Measurements from ENCODE around the gene GTF2B. TPM values are rescaled to one million over a fixed set of nuclear protein-coding genes. Genes with fewer than 3 reads are reported as not detected.
"Not testable (repeated sequence)": the region's sequence is repeated elsewhere in the genome, so short reads cannot be mapped to it uniquely, and the experiment has no call there.

GTF2B gene
- total and polyA plus RNA-seq, 9 donors, result 32.1 to 60.8 (median 40.6) TPM

GRCh38 chr1:88890131-88890530, 1.2 kb downstream of the GTF2B start:
- Histone ChIP-seq H3K9me3 (replicated peaks; ENCODE audit: control insufficient read depth, low read depth, low read length) (no peaks in the 10 kb centered on the region), H3K4me1 (ENCODE audit: control insufficient read depth, insufficient read depth, low read length) (peaks cover 5% of the 10 kb centered on the region), H3K4me3 (ENCODE audit: low read length) (peak overlapping the region; percentile 97), H3K27ac (ENCODE audit: low read length) (peak overlapping the region; percentile 88), H3K27me3 (ENCODE audit: control insufficient read depth, insufficient read depth, low read length) (no peaks in the 10 kb centered on the region), H3K36me3 (ENCODE audit: control insufficient read depth, insufficient read depth, low read length) (peaks cover 4% of the 10 kb centered on the region)
- no CpG with 5 or more reads among the region's 2 CpGs for WGBS (ENCODE audit: insufficient coverage)
- DNase-seq, result no peak

DNA sequence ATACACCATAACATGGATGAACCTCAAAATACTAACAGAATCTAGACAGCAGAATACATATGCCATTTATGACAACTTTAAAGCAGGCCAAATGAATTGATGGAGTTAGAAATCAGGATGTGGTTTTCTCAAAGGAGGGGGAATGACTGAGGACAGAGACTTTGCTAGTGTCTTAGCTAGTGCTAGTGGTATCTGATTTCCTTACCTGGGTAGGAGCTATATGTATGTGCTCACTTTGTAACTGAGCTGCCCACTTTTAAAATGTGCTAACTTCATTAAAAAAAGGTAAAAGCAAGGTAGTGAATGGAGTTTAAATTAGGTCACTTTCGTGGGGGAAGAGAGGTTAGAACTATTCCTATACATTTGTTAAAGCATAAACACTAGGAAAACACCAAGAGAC, 2.6 kb downstream of the GTF2B start:
- no CpG with 5 or more reads among the region's 1 CpG for WGBS (ENCODE audit: insufficient coverage)
- H3K36me3 ChIP-seq (ENCODE audit: control insufficient read depth, insufficient read depth, low read length), result peaks cover 7% of the 10 kb centered on the region
- peaks cover 5% of the 10 kb centered on the region for H3K4me1 ChIP-seq (ENCODE audit: control insufficient read depth, insufficient read depth, low read length)
- H3K4me3 ChIP-seq (ENCODE audit: low read length), result no peak overlapping the region
- H3K27me3 ChIP-seq (ENCODE audit: control insufficient read depth, insufficient read depth, low read length), result no peaks in the 10 kb centered on the region
- DNase-seq, result no peak
- H3K9me3 ChIP-seq (replicated peaks; ENCODE audit: control insufficient read depth, low read depth, low read length), result no peaks in the 10 kb centered on the region
- no peak overlapping the region for H3K27ac ChIP-seq (ENCODE audit: low read length)

GRCh38 chr1:88885933-88886332, 5.4 kb downstream of the GTF2B start:
- WGBS (ENCODE audit: insufficient coverage), result no CpG with 5 or more reads among the region's 3 CpGs
- no peak for DNase-seq
- Histone ChIP-seq H3K27me3 (ENCODE audit: control insufficient read depth, insufficient read depth, low read length) (no peaks in the 10 kb centered on the region), H3K9me3 (replicated peaks; ENCODE audit: control insufficient read depth, low read depth, low read length) (no peaks in the 10 kb centered on the region), H3K4me1 (ENCODE audit: control insufficient read depth, insufficient read depth, low read length) (peaks cover 5% of the 10 kb centered on the region), H3K4me3 (ENCODE audit: low read length) (no peak overlapping the region), H3K27ac (ENCODE audit: low read length) (no peak overlapping the region), H3K36me3 (ENCODE audit: control insufficient read depth, insufficient read depth, low read length) (peaks cover 7% of the 10 kb centered on the region)

- Histone ChIP-seq H3K9me3 (replicated peaks; ENCODE audit: control insufficient read depth, low read depth, low read length) (no peaks in the 10 kb centered on the region), H3K27me3 (ENCODE audit: control insufficient read depth, insufficient read depth, low read length) (no peaks in the 10 kb centered on the region), H3K4me3 (ENCODE audit: low read length) (no peak overlapping the region), H3K36me3 (ENCODE audit: control insufficient read depth, insufficient read depth, low read length) (peaks cover 14% of the 10 kb centered on the region), H3K27ac (ENCODE audit: low read length) (no peak overlapping the region), H3K4me1 (ENCODE audit: control insufficient read depth, insufficient read depth, low read length) (no peaks in the 10 kb centered on the region)
- DNase-seq, result no peak
- WGBS (ENCODE audit: insufficient coverage), result no CpG with 5 or more reads among the region's 3 CpGs
Observed at GRCh38 chr1:88883156-88883555, 8.2 kb downstream of the GTF2B start.

DNA sequence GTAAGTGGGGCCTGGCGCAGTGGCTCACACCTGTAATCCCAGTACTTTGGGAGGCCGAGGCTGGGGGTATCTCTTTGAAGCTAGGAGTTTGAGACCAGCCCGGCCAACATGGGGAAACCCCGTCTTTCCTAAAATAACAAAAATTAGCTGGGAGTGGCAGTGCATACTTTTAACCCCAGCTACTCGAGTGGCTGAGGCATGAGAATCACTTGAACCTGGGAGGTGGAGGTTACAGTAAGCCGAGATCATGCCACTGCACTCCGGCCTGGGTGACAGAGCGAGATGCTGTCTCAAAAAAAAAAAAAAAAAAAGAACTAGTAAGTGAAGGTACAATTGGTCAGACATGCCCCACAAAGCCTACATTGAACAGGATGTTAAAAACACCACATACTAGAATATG, 10.7 kb downstream of the GTF2B start:
- H3K27ac ChIP-seq (ENCODE audit: low read length); H3K9me3 ChIP-seq (replicated peaks; ENCODE audit: control insufficient read depth, low read depth, low read length); H3K27me3 ChIP-seq (ENCODE audit: control insufficient read depth, insufficient read depth, low read length); DNase-seq; H3K4me1 ChIP-seq (ENCODE audit: control insufficient read depth, insufficient read depth, low read length); H3K4me3 ChIP-seq (ENCODE audit: low read length): not testable (repeated sequence)
- WGBS (ENCODE audit: insufficient coverage), result 75% methylated on average over 2 of the region's 8 CpGs
- peaks cover 17% of the 10 kb centered on the region for H3K36me3 ChIP-seq (ENCODE audit: control insufficient read depth, insufficient read depth, low read length)

DNA sequence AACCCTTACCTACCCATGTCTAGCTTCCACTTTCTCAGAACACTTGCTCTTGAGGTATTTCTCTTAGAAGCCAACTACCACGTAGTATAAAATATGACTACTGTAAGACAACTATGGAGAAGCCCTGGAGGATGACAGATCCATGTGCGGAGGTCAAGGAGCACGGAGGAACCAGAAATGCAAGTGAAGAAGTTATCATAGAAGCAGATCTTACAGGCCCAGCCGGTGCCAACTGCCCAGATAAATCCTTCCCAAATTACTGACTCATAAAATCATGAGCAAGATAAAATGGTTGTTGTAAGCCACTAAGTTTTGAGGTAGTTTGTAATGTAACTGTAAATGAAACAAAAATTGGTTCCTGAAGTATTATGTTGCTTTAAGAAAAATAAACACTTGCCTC, 12.6 kb downstream of the GTF2B start:
- Histone ChIP-seq H3K36me3 (ENCODE audit: control insufficient read depth, insufficient read depth, low read length) (peaks cover 15% of the 10 kb centered on the region), H3K27ac (ENCODE audit: low read length) (no peak overlapping the region), H3K4me1 (ENCODE audit: control insufficient read depth, insufficient read depth, low read length) (peaks cover 2% of the 10 kb centered on the region), H3K9me3 (replicated peaks; ENCODE audit: control insufficient read depth, low read depth, low read length) (no peaks in the 10 kb centered on the region), H3K27me3 (ENCODE audit: control insufficient read depth, insufficient read depth, low read length) (no peaks in the 10 kb centered on the region), H3K4me3 (ENCODE audit: low read length) (no peak overlapping the region)
- WGBS (ENCODE audit: insufficient coverage), result no CpG with 5 or more reads among the region's 4 CpGs
- no peak for DNase-seq

GRCh38 chr1:88877911-88878310, 13.5 kb downstream of the GTF2B start:
- Histone ChIP-seq H3K4me1 (ENCODE audit: control insufficient read depth, insufficient read depth, low read length) (peaks cover 2% of the 10 kb centered on the region), H3K4me3 (ENCODE audit: low read length) (no peak overlapping the region), H3K27me3 (ENCODE audit: control insufficient read depth, insufficient read depth, low read length) (no peaks in the 10 kb centered on the region), H3K9me3 (replicated peaks; ENCODE audit: control insufficient read depth, low read depth, low read length) (no peaks in the 10 kb centered on the region), H3K36me3 (ENCODE audit: control insufficient read depth, insufficient read depth, low read length) (peaks cover 15% of the 10 kb centered on the region), H3K27ac (ENCODE audit: low read length) (no peak overlapping the region)
- 97% methylated on average over 5 of the region's 9 CpGs for WGBS (ENCODE audit: insufficient coverage)
- no peak for DNase-seq

DNA sequence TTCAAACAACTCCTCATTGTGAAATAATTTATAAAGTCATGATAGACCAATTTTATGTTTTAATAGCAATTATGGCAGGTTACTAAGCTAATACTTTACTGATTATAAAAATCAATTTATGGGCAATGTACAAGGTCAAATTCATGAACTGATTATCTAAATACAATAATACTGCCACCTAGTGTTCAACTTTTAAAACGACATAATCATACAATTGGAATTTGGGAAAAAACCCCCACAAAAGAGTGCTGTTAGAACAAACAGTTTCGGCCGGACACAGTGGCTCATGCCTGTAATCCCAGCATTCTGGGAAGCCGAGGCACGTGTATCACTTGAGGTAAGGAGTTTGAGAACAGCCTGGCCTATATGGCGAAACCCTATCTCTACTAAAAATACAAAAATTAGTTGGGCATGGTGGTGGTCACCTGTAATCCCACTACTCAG, 14.0 kb downstream of the GTF2B start:
- Histone ChIP-seq H3K4me1 (ENCODE audit: control insufficient read depth, insufficient read depth, low read length) (peaks cover 2% of the 10 kb centered on the region), H3K36me3 (ENCODE audit: control insufficient read depth, insufficient read depth, low read length) (peaks cover 15% of the 10 kb centered on the region), H3K27me3 (ENCODE audit: control insufficient read depth, insufficient read depth, low read length) (no peaks in the 10 kb centered on the region), H3K4me3 (ENCODE audit: low read length) (no peak overlapping the region), H3K27ac (ENCODE audit: low read length) (no peak overlapping the region), H3K9me3 (replicated peaks; ENCODE audit: control insufficient read depth, low read depth, low read length) (no peaks in the 10 kb centered on the region)
- DNase-seq, result peak; percentile 30
- WGBS (ENCODE audit: insufficient coverage), result no CpG with 5 or more reads among the region's 6 CpGs

- WGBS (ENCODE audit: insufficient coverage), result no CpG with 5 or more reads among the region's 5 CpGs
- peaks cover 2% of the 10 kb centered on the region for H3K4me1 ChIP-seq (ENCODE audit: control insufficient read depth, insufficient read depth, low read length)
- H3K9me3 ChIP-seq (replicated peaks; ENCODE audit: control insufficient read depth, low read depth, low read length), result no peaks in the 10 kb centered on the region
- H3K27ac ChIP-seq (ENCODE audit: low read length), result no peak overlapping the region
- peak; percentile 75 for DNase-seq
- H3K4me3 ChIP-seq (ENCODE audit: low read length), result no peak overlapping the region
- H3K27me3 ChIP-seq (ENCODE audit: control insufficient read depth, insufficient read depth, low read length), result no peaks in the 10 kb centered on the region
- H3K36me3 ChIP-seq (ENCODE audit: control insufficient read depth, insufficient read depth, low read length), result peaks cover 18% of the 10 kb centered on the region
Observed at GRCh38 chr1:88876573-88877365, 14.6 kb downstream of the GTF2B start.

- no peaks in the 10 kb centered on the region for H3K27me3 ChIP-seq (ENCODE audit: control insufficient read depth, insufficient read depth, low read length)
- no peak overlapping the region for H3K27ac ChIP-seq (ENCODE audit: low read length)
- H3K9me3 ChIP-seq (replicated peaks; ENCODE audit: control insufficient read depth, low read depth, low read length), result no peaks in the 10 kb centered on the region
- no peak for DNase-seq
- peaks cover 16% of the 10 kb centered on the region for H3K36me3 ChIP-seq (ENCODE audit: control insufficient read depth, insufficient read depth, low read length)
- peaks cover 2% of the 10 kb centered on the region for H3K4me1 ChIP-seq (ENCODE audit: control insufficient read depth, insufficient read depth, low read length)
- H3K4me3 ChIP-seq (ENCODE audit: low read length), result no peak overlapping the region
- 78% methylated on average over 4 of the region's 4 CpGs for WGBS (ENCODE audit: insufficient coverage)
Observed at GRCh38 chr1:88875595-88875994, 15.8 kb downstream of the GTF2B start.

Measured in muscle of leg (tissue), 11 donors.